Memory B cell (primary cell): Measurements from ENCODE around the gene SLC27A2.

ENCODE experiments used
- ATAC-seq: fragments of 150-1000 bp; cut with Tn5 transposase; 2 replicates; pipeline ENCODE4 v1.10.0; 2021; ENCODE audit warnings: low read depth, mild to moderate bottlenecking, moderate library complexity
- DNase-seq, 2 donors: peaks; one replicate each; pipeline ENCODE4 v3.0.0; 2022; ENCODE audit warnings: low spot score in 2 of 2
- H3K27ac Mint-ChIP-seq: one replicate; pipeline ENCODE4 v1.8.0; 2022; ENCODE audit warnings: mild to moderate bottlenecking, moderate library complexity, mixed read lengths
- H3K27me3 Mint-ChIP-seq: one replicate; pipeline ENCODE4 v1.8.0; 2022; ENCODE audit warnings: mixed read lengths
- H3K36me3 Mint-ChIP-seq: one replicate; pipeline ENCODE4 v1.8.0; 2022; ENCODE audit warnings: mild to moderate bottlenecking, mixed read lengths
- H3K4me1 Mint-ChIP-seq: one replicate; pipeline ENCODE4 v1.8.0; 2022; ENCODE audit warnings: mixed read lengths
- H3K4me3 Mint-ChIP-seq: one replicate; pipeline ENCODE4 v1.8.0; 2022; ENCODE audit warnings: mild to moderate bottlenecking, moderate library complexity, mixed read lengths
- H3K9me3 Mint-ChIP-seq: one replicate; pipeline ENCODE4 v1.8.0; 2022; ENCODE audit warnings: mixed read lengths

Gene SLC27A2

DNA sequence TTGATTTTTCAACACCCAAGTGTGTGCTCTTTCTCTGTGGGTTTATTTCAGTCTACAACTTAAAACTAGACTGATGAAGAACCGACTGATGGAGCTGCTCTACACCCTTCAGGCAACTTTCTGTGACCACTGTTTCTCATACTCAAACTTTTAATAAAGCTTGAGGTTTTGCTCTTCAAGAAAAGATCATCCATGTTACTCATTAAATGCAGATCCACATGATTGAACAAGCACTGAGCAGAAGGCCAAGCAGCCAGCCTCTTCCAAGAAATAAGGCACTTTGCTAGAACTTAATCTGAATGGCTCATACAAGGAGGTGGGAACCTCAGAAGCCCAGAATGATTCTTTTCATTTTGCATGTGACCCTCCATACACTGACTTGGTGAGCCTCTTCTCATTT lies 8.7 kb downstream of the SLC27A2 start:
- no peak for ATAC-seq
- Mint-ChIP-seq H3K36me3 (no peaks in the 10 kb centered on the region), H3K27ac (no peak overlapping the region), H3K4me3 (no peak overlapping the region), H3K9me3 (no peaks in the 10 kb centered on the region), H3K4me1 (peaks cover 4% of the 10 kb centered on the region), H3K27me3 (no peaks in the 10 kb centered on the region)
- no peak for DNase-seq

DNA sequence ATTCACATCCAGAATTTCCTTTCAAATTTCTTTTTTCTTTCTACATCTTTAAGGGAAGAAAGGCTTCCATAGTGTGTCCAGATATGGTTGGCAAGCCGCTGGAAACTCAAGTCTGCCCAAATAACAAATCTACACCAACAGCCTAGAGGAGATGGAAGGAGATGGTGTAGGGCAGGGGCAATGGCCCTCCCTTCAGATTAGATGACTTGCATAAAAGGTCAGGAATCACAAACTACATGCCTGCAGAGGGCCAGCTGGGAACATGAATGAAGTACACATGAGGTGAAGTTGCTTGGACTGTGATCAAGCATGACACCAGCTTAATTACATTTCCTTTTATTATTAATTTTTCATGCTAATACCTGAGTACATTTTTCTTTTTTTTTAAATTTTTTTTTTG lies 10.2 kb downstream of the SLC27A2 start:
- Mint-ChIP-seq H3K4me1 (peaks cover 4% of the 10 kb centered on the region), H3K27me3 (no peaks in the 10 kb centered on the region), H3K9me3 (no peaks in the 10 kb centered on the region), H3K4me3 (no peak overlapping the region), H3K36me3 (no peaks in the 10 kb centered on the region), H3K27ac (no peak overlapping the region)
- no peak for DNase-seq
- ATAC-seq, result no peak

DNA sequence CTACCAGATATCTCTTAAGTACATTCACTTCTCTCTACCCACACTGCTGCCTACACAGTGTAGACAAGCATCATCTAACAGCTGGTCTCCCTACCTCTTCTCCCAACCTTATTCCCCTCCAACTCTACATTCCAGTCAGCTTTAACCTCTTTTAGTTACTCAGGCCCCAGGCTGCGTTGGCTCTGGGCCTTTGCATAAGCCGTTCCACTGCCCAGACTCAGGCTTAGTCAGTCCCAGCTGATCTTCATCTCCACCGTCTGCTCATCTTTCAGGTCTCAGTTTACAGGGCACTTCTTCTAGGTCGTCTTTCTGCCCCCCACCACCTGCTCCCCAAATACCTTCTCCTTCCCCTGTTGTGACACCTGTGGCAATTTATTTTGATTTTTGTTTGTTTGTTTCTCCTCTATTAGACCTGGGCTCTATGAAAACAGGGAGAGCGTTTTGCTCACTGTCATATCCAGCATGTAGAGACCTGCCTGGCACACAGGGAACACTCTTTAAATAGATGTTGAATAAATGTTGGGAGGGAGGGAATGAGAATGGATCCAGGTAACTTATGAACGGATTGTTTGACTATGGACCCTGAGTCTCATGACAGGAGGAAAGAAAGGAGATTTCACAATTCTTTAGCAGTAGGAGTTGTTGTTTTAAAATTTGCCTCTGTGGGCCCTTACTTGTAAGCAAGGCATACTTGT lies 11.1 kb downstream of the SLC27A2 start:
- Mint-ChIP-seq H3K9me3 (no peaks in the 10 kb centered on the region), H3K4me3 (no peak overlapping the region), H3K27ac (no peak overlapping the region), H3K36me3 (no peaks in the 10 kb centered on the region), H3K4me1 (peaks cover 4% of the 10 kb centered on the region), H3K27me3 (no peaks in the 10 kb centered on the region)
- DNase-seq, result no peak
- ATAC-seq, result no peak

DNA sequence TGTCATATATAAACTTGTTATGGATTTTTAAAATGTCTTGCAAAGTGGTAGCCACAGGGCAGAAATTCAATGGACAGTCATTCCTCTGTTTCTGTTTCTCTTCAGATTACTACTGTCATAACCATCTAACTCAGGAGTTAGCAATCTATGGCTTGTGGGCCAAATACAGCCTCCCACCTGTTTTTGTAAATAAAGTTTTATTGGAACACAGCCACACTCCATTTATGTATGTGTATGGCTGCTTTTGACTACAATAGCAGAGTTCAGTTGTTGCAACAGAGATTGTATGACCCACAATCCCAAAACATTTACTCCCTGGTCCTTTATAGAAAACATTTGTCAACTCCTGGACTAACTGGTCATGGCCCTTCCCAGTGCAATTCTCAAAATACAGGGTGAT lies 20.0 kb downstream of the SLC27A2 start:
- no peak for DNase-seq
- Mint-ChIP-seq H3K27me3 (no peaks in the 10 kb centered on the region), H3K4me3 (no peak overlapping the region), H3K4me1 (no peaks in the 10 kb centered on the region), H3K9me3 (no peaks in the 10 kb centered on the region), H3K36me3 (no peaks in the 10 kb centered on the region), H3K27ac (no peak overlapping the region)
- ATAC-seq, result no peak

DNA sequence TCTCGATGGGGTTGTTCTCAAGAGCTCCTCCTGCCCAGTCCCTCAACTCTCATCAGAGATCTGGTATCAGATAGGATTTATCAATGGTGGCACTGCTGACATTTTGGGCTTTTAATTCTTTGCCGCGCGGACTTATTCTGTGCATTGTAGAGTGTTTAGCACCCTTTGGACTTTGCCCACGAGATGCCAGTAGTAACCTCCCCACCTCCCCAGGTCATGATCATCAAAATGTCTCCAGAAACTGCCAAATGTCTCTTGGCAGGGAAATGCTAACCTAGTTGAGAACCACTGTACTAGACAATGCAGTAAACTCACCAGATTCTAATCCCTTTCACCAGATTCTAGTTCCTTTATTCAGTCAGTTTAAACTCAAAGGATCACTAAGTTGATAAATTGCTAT lies 24.0 kb downstream of the SLC27A2 start:
- no peak for ATAC-seq
- Mint-ChIP-seq H3K27ac (no peak overlapping the region), H3K4me1 (no peaks in the 10 kb centered on the region), H3K9me3 (no peaks in the 10 kb centered on the region), H3K4me3 (no peak overlapping the region), H3K36me3 (peaks cover 3% of the 10 kb centered on the region), H3K27me3 (peaks cover 5% of the 10 kb centered on the region)
- no peak for DNase-seq

DNA sequence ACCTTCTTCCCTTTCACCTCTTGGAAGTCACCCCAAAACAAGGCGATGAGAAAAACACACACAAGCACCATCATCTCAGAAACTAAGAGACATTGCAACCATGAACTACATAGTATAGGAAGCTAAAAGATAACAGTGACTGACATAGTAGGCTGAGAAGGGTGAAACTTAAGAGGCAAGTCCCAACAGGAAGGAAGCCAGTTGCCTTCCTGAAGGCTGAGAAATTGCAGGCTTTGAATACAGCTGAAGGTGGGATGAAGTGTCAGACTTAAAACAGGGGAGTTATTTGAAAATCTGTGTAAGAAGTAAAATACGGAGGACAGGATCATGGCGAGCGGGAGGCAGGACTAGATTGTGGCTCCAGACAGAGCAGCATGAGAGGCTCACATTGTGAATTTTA lies 27.8 kb downstream of the SLC27A2 start:
- no peak for DNase-seq
- ATAC-seq, result no peak
- Mint-ChIP-seq H3K27ac (no peak overlapping the region), H3K4me1 (no peaks in the 10 kb centered on the region), H3K4me3 (no peak overlapping the region), H3K36me3 (peaks cover 13% of the 10 kb centered on the region), H3K9me3 (peaks cover 17% of the 10 kb centered on the region), H3K27me3 (peaks cover 7% of the 10 kb centered on the region)

DNA sequence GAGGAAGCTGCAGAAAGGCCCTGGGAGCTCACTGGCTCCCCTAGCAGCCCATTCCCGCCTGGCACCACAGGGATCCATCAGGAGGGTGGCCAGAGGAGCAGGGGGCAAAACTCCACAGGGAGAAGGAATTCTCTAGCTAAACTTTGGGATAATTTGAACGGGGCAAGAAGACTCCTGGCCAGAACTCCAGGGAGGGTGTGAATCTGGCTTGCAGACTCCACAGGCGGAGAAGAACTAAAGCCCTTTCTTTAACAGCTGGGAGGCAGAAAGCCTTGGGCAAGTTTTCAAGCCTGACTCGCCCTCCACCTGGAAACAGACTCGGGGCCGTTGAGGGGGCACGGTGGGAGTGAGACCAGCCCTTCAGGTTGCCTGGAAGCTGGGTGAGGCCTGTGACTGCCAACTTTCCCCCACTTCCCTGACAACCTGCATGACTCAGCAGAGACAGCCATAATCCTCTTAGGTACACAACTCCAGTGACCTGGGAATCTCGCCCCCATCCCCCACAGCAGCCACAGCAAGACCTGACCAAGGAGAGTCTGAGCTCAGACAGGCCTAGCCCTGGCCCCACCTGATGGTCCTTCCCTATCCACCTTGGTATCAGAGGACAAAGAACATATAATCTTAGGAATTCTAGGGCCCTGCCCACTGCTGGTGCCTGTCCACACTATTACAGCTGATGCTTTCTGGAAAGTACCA lies 28.6 kb downstream of the SLC27A2 start:
- Mint-ChIP-seq H3K4me1 (no peaks in the 10 kb centered on the region), H3K27me3 (peaks cover 7% of the 10 kb centered on the region), H3K4me3 (no peak overlapping the region), H3K36me3 (peaks cover 13% of the 10 kb centered on the region), H3K9me3 (peaks cover 17% of the 10 kb centered on the region), H3K27ac (no peak overlapping the region)
- no peak for DNase-seq
- no peak for ATAC-seq

DNA sequence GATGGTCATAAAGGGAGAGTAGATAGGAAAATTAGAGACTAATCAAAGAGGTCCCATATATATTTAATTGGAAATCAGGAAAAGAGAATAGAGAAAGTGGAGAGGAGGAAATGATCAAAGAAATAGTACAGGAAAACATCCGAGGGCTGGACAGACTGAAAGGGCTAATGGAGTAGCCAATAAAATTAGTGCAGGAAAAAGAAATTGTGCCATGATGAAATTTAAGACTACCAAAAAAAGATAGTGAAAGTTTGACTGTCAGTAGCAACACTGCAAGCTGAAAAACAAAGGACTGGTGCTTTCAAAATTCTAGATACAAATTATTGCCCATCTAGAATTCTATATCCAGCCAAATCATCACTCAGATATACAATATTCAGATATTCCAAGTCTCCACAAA lies 36.3 kb downstream of the SLC27A2 start:
- H3K27ac Mint-ChIP-seq, result no peak overlapping the region
- no peaks in the 10 kb centered on the region for H3K36me3 Mint-ChIP-seq
- DNase-seq, result no peak
- no peak for ATAC-seq
- peaks cover 2% of the 10 kb centered on the region for H3K27me3 Mint-ChIP-seq
- peaks cover 4% of the 10 kb centered on the region for H3K9me3 Mint-ChIP-seq
- no peak overlapping the region for H3K4me3 Mint-ChIP-seq
- H3K4me1 Mint-ChIP-seq, result peaks cover 4% of the 10 kb centered on the region

DNA sequence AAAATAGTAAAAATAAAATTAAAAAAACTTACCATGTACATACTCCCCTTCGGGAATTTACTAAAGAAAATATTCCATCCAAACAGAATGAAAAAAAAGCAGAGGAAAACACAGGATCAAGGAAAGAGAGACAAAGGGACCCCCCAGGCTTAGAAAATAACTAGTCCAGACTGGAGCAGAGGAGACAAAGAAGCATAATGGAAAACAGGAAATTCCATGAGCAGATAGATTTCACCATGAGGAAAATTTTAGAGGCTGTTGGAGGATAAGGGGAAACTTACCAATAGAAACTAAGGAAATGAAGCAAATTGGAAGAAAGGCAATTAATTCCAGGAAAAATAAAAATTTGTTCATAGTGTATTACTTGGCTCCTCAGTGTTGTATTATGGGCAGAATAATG lies 36.7 kb downstream of the SLC27A2 start:
- no peaks in the 10 kb centered on the region for H3K36me3 Mint-ChIP-seq
- peaks cover 2% of the 10 kb centered on the region for H3K9me3 Mint-ChIP-seq
- ATAC-seq, result no peak
- no peak for DNase-seq
- peaks cover under 1% of the 10 kb centered on the region for H3K27me3 Mint-ChIP-seq
- H3K27ac Mint-ChIP-seq, result no peak overlapping the region
- H3K4me3 Mint-ChIP-seq, result no peak overlapping the region
- peaks cover 4% of the 10 kb centered on the region for H3K4me1 Mint-ChIP-seq

DNA sequence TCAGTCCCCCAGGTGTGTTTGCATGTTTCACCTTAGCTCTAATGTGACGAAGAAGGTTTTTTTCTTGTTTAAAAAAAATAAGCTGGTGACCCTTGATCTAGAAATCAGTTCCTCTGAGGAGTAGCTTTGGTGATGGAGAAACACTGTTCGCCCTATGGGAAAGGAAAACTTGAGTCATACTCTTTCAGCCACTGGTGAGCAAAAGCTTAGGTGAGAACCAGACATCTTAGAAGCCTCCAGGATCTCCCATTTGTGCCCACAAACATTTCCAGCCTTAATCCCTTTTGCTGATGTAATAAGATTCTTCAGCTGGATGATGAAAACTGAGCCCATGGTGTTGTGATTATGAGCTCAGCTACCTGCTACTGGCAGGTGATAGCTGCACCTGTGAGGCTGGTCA lies 37.8 kb downstream of the SLC27A2 start:
- Mint-ChIP-seq H3K4me1 (peaks cover 4% of the 10 kb centered on the region), H3K4me3 (no peak overlapping the region), H3K27me3 (no peaks in the 10 kb centered on the region), H3K36me3 (no peaks in the 10 kb centered on the region), H3K27ac (no peak overlapping the region), H3K9me3 (no peaks in the 10 kb centered on the region)
- no peak for ATAC-seq
- no peak for DNase-seq

DNA sequence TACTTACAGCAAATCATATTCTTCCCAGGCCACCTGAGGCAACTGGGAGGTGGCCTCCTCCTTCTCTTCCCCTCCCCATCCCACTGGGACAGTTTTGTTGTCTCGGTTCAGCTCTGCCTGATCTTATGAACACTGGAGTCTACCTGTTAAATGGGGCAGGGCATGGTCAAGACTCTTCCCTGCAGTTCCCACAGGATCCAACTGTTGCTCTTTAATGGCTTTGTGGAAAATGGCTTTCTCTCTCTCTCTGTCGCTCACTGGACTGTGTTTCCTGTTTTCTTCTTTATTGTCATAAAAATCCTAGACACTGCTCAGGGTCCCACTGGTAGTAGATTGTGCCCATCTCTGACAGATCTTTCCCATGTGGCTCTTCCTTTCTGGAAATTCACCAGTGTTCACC lies 40.2 kb downstream of the SLC27A2 start:
- no peak for ATAC-seq
- no peaks in the 10 kb centered on the region for H3K9me3 Mint-ChIP-seq
- H3K27ac Mint-ChIP-seq, result no peak overlapping the region
- peaks cover 4% of the 10 kb centered on the region for H3K4me1 Mint-ChIP-seq
- H3K4me3 Mint-ChIP-seq, result no peak overlapping the region
- no peak for DNase-seq
- H3K27me3 Mint-ChIP-seq, result no peaks in the 10 kb centered on the region
- H3K36me3 Mint-ChIP-seq, result no peaks in the 10 kb centered on the region

DNA sequence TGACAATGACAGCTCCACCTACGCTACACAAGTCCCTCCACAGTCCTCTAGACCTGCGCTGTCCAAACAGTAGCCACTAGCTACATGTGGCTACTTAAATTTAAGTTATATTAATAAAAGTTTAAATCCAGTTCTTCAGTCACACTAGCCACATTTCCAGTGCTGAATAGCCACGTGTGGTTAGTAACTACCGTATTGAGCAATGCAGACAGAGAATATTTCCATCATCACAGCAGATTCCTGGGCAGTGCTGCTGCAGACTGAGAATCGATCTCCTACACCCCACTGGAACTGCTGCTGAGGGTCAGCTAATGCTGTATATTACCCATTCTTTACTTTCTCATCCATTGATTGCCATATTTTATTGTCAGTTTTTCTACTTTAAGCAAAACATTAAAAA lies 42.6 kb downstream of the SLC27A2 start:
- Mint-ChIP-seq H3K36me3 (no peaks in the 10 kb centered on the region), H3K9me3 (no peaks in the 10 kb centered on the region), H3K4me1 (peaks cover 4% of the 10 kb centered on the region), H3K27me3 (no peaks in the 10 kb centered on the region), H3K27ac (no peak overlapping the region), H3K4me3 (no peak overlapping the region)
- DNase-seq (no peak), ATAC-seq (no peak)

DNA sequence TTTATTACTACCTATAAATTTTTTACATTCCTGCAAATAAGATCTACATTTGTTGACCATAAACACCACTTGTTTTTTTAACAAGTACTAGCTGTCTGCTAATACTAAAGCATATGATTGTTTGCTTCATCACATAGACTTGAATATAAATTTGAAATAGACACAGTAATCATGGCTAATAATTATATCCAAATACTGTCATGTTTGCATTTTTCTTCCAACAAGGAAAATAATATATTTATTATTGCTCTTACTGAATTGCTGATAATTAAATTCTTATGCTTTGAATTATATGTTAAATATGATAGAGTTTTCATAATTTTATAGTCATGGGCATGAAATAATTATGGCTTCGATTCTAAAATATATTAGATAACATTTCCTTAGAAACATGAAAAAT lies 43.1 kb downstream of the SLC27A2 start:
- Mint-ChIP-seq H3K27ac (no peak overlapping the region), H3K36me3 (no peaks in the 10 kb centered on the region), H3K4me1 (peaks cover 4% of the 10 kb centered on the region), H3K4me3 (no peak overlapping the region), H3K9me3 (no peaks in the 10 kb centered on the region), H3K27me3 (no peaks in the 10 kb centered on the region)
- no peak for ATAC-seq
- DNase-seq, result no peak

DNA sequence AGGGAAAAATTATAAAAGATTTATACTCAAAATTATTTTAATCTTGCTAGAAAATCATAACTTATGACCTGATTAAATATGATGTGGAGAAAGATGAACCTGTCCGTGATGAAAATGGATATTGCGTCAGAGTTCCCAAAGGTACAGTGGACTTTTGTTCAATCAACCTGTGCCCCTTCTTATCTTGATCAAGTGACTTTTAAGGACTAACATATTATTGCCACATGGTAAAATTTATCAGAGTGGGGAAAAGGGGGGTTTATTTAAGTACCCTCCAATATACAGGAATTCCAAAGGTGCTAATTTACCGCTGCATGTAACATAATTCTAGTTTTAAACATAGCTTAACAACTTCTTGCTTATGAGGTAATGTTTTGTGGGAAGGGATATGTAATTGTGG lies 43.9 kb downstream of the SLC27A2 start:
- H3K27ac Mint-ChIP-seq, result no peak overlapping the region
- H3K36me3 Mint-ChIP-seq, result no peaks in the 10 kb centered on the region
- H3K4me3 Mint-ChIP-seq, result no peak overlapping the region
- no peaks in the 10 kb centered on the region for H3K9me3 Mint-ChIP-seq
- ATAC-seq, result no peak
- no peaks in the 10 kb centered on the region for H3K27me3 Mint-ChIP-seq
- H3K4me1 Mint-ChIP-seq, result peaks cover 4% of the 10 kb centered on the region
- no peak for DNase-seq

DNA sequence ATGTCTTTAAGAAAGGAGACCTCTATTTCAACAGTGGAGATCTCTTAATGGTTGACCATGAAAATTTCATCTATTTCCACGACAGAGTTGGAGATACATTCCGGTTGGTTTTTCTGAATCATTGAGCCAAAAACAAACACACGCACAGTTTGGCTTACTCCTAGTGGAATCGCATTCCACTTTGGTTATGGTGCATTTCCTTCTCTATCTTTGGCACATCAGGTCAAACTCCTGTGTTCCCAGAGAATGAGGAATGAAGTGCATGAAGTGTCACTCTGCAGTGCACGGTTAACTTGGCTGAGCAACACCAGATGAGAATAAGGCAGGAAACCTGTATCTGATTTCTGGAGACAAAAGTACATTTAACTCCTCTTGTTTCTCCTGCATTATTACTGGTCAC lies 45.1 kb downstream of the SLC27A2 start:
- no peak for ATAC-seq
- no peak for DNase-seq
- H3K27ac Mint-ChIP-seq, result no peak overlapping the region
- H3K36me3 Mint-ChIP-seq, result no peaks in the 10 kb centered on the region
- H3K9me3 Mint-ChIP-seq, result no peaks in the 10 kb centered on the region
- peaks cover 3% of the 10 kb centered on the region for H3K4me1 Mint-ChIP-seq
- no peaks in the 10 kb centered on the region for H3K27me3 Mint-ChIP-seq
- H3K4me3 Mint-ChIP-seq, result no peak overlapping the region
